A204.1 (cell line): ENCODE results near the gene CDRT4.
"Not testable (repeated sequence)": the region's sequence is repeated elsewhere in the genome, so short reads cannot be mapped to it uniquely, and the experiment has no call there.

Experiments
- FAIRE-seq: peaks from 2 replicates; lab custom pipeline; 2012; peaks lifted over from hg19 to GRCh38; lab: Jason Lieb, UNC

CDRT4 gene

DNA sequence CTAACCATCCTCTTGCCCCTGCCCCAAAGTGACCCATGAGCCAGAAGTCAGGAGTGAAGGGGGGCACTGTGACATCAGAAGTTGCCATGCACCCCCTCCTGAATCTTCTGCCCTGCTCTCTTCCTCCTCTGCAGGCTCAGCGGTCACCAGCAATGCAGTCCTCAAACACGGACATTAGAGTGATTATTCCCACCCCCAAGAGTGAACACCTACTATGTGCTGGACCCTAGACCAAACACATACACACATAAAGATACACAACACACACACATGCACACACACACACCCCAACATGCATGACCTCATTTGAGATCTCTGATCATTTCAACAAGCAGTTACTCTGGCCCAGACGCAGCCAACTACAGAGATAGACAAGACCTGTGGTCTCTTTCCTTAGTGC, at the start of gene CDRT4:
Gene CDRT4, minus strand, starts transcription at position 30 of the 400 bp plus-strand sequence. CDS start 27,383 bp downstream, outside the sequence.
- no peak for FAIRE-seq

DNA sequence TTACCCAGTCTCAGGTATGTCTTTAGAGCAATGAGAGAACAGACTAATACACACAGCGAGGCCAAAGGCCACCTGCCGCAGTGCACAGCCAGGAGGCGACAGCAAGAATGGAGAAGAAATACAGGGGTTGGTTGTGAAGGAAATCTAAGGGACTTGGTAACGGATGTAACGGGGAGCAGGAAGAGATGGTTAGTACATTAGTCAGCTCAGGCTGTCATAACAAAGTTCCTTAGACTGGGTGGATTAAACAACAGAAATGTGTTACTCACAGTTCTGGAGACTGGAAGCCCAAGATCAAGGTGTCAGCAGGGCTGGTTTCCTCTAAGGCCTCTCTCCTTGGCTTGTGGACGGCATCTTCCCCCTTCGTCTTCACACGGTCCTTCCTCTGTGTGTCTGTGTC, 48.7 kb upstream of the CDRT4 start:
- FAIRE-seq = no peak

DNA sequence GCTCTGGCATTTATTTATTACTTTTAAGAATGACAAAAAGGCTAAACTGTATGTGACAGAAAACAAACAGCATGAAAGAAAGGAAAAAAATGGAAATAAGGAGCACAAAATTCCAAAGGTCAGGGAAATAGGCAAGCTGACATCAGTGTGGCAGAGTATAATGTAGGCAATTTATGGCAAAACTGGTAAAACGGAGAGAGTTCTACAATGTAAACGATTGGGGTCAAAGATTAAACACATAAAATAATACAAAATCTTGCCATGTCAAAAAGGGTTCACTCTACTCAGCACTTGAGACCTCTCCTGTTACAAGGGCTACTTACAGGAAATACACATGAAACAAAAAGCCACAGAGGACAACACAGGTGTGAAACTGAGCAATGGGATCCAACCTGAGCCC, 47.0 kb upstream of the CDRT4 start:
- no peak for FAIRE-seq

DNA sequence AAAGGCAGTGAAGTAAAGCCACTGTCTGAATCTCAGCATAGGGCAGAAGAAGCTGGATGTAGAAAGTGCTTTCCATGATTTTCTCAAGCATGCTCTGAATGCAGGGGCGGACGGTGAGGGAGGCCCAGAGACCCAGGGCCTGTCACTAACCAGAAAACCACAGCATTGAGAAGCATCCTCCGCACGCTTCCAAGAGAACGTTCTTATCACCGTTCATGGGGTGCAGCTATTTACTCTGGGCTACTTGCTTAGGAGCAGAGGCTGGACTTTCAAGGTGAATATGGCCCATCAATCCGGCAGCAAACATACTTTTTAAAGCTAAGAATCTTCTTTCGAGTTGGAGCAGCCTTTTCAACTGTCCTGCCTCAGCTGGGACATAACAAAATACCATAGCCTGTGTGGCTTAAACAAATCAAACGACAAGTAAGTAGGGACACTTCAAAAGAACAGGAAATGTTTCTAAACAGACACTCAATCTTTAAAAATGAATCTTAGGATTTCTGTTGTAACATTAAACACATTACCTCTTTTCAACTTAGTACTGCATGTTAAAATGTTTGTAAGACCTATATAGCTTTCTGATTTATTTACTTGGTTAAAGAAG, 46.5 kb upstream of the CDRT4 start:
- no peak for FAIRE-seq

DNA sequence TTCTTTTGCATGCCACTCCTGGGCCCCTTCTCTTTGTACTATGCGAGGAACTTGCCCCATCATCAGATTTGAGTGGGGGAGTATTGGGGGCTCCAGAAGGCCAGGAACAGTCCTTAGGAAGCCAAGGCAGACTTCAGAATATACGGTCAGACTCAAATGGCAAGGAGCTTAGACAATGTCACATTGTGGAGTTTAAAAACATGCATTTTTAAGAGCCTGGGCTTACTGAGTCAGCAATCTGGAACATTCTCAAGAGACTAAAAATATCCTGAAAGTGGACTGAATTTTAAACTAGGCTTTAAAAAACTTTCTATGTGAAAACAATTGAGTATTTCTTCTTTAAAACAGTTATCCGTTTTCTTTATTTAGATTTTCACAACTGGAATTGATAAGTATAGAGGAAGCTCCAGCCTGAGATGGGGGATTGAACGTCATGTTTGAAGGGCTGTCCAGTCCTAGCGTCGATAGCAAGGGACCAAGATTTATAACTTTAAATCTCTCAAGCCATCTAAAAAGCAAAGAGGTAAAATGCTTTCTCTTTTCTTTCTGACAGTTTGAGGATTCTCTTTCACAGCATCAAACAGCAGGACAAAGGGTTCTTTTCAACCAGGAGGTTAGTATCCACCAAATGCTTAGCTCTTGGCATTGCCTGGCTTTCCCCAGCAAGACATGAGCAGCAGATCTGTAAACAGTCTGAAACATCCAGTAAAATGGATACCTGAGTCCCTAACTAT, 45.8 kb upstream of the CDRT4 start:
- FAIRE-seq = no peak

DNA sequence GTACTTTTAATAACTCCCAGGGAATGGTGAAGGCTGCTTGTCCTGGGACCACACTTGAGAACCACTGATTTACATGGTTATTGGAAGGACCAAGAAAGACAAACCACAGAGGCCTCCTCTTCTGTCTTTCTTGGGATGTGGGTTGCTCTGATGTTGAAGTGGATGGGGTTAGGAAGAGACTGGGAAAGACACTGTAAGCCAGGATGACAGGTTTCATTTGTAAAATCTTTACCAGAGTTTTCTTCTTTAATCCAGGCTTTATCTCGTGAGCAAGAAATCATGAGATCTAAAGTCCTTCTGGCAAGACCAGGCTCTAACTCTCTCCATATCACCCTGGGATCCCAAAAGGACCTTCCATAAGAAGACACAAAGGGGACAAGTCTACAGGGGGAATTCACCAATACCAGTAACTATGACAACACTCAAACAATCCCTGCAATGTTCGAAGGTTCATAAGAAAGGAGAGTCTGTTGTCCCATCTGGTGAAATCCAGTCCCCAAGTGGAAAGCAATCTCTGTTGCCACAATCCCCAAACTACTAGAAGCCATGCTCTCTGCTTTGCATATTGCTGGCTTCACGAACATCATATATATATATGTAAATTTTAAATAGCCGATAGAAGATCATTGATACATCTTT, 44.8 kb upstream of the CDRT4 start:
- FAIRE-seq = no peak

DNA sequence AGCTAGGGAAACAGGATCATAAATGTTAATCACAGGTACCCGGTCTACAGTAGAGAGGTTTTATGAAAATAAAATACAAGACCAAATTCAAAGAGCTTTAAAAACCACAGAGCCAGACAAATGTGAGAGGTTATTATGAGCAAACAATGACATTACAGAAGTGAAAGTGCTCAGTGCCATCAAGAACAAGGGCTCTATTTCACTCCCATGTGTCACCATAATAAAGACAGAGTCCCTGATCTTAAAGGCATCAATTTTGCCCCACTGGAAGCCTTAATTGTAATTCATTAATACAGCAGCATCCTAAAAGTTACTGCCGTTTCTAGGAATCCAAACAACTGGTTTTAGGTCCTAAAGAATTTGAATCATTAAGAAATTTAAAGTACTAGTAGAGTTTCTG, 43.7 kb upstream of the CDRT4 start:
- FAIRE-seq = no peak

DNA sequence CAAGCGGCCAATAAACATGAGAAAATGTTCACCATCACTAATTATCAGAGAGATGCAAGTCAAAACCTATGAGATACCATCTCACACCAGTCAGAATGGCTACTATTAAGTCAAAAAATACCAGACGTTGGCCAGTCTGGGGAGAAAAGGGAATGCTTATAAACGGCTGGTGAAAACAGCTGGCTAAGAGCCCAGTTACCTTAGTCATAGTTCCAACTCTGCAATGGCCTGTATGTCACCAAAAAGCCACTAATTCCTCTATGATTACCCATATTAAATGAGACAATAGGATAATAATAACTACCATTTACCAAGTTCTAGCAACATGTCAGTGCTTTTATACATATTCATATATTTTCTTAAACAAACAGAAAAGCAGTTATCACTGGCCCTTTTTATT, 42.9 kb upstream of the CDRT4 start:
- no peak for FAIRE-seq

DNA sequence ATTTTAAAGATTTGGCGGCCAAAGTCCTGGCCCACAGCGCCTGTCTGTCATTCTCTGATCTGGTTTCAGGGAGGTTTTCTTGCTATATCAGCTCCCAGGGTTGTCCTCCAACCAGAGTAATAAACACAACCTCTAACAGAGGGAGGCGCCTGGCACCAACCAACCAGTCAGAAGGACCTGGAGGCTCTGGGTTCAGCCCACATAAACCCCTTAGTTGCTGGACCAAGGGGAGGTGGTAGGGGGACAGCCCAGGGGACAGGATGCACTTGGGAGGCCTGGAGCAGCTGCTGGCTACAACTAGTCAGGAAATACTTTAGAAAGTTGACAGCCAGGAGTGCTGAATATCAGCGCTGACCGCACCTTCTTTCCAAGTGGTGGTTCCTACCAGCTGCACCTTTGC, 41.7 kb upstream of the CDRT4 start:
- FAIRE-seq = no peak

DNA sequence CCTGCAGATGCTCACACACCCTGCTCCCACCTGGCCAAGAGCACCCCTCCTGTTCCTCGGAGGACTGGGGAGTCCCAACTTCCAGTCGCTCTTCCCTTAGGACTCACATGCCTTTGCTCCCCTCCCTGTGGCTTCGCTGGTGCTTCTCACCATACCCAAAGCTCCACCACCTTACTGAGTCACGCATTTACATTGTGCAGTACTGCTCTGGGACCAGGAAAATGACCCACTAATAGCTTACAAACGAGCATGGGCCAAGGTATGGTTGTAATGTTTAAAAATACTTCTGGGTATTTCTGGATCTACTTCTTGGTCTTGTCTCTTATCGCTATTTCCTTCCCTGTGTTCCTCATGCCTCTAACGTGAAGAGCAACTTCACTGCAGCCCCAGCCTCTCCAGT, 41.0 kb upstream of the CDRT4 start:
- no peak for FAIRE-seq

DNA sequence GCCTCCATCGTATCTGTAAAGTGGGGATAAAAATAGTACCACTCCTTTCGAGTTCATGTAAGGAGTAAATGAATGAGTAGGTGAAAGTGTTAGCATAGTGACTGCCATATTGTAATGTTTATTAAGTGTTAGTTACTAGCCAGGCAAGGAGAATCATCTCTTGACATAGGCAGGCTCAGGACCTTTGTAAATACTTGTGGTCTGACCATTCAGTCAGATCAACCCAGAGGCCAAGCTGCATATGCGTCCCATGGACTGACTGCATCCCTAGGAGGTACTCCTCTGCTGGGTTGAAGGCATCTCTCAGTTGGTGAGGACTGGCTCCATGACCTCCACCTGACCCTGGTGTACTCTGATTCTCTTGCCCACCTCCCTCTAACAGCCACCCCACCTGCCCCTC, 40.5 kb upstream of the CDRT4 start:
- FAIRE-seq = no peak

DNA sequence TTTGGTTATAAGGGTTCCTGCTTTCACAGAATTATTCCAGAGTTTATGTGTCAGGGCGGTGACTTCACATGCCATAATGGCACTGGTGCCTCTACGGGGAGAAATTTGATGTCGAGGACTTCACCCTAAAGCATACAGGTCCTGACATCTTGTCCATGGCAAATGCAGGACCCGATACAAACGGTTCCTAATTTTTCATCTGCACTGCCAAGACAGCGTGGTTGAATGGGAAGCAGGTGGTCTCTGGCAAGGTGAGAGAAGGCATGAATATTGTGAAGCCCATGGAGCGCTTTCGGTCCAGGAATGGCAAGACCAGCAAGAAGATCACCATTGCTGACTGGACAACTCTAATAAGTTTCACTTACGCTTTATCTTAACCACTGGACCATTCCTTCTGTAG, 39.6 kb upstream of the CDRT4 start:
- FAIRE-seq = no peak

DNA sequence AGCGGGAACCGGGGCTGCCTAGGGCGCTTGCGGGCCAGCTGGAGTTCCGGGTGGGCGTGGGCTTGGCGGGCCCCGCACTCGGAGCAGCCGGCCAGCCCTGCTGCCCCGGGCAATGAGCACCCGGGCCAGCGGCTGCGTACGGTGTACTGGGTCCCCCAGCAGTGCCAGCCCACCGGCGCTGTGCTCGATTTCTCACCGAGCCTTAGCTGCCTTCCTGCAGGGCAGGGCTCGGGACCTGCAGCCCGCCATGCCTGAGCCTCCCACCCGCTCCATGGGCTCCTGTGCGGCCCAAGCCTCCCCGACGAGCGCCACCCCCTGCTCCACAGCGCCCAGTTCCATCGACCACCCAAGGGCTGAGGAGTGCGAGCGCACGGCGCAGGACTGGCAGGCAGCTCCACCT, 38.3 kb upstream of the CDRT4 start:
- FAIRE-seq = not testable (repeated sequence)

DNA sequence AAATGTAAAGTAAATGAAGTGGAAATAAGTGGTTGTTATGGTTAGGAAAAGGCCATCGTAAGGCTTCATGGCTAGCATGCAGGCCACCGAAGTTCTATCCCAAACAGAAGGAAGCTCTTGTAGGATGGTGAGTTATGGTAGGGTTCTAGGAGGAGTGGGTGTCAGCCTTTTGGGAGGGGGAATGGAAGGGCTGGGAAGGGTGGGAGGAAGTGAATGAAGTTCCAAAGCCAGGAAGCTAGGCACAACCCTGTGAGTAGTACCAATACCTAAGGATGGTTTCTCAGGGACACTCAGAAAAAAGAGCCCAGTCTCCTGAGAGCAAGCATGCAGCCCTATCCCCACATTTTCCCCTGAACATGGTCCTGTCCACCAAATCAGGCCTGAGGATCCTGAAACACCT, 36.3 kb upstream of the CDRT4 start:
- FAIRE-seq = no peak

DNA sequence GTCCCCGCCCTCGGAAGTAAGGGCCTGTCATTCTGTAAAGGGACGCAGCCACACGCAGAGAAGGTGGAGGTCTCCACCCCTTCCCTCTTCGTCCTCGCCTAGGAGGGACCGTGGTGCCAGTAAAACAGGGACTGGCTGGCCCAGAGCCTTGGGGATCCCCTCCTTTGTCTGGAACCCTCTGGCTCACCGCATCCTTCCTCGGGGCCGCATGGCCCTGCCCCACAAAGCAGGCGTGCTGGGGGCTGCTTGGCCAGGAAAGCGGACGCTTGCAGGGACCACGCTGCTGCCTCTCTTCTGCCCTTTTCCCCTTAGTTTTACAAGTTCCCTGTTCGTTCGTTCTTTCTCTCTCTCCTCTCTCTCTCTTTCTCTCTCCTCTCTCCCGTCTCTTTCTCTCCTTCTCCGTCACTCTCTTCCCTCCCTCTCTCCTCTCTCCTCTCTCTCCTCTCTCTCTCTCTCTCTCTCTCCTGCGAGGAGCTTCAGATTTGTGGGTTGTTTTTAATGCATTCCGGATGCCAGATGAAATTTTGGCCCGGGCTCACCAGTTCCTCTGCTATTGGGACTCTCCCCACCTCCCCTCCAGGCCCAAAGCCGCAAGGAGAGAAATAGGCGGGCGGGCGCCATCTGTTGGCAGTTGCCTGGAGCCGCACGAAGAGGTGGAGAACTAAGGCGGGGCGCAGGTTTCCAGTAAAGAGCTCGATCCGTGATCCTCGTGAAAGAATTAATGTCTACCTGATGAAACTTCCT, 35.1 kb upstream of the CDRT4 start:
- no peak for FAIRE-seq

DNA sequence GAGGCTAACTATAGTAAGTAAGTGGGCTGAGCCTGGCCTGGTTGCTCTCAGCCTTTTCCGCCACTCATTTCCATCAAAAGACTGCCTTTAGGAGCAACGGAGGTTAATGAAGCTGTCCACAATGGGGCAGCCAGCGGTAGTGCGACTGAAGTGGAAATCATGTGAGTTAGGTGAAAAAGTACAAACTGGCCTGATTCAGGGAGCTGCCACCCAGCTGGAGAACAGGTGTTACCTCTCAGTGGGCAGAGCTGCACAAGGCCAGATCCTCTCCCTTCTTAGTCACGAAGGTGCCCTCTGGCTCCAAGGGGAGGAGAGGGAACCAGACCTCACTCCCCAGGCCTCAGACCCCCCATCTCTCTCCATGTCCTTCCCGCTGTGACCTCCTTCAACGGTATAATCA, 34.4 kb upstream of the CDRT4 start:
- no peak for FAIRE-seq

DNA sequence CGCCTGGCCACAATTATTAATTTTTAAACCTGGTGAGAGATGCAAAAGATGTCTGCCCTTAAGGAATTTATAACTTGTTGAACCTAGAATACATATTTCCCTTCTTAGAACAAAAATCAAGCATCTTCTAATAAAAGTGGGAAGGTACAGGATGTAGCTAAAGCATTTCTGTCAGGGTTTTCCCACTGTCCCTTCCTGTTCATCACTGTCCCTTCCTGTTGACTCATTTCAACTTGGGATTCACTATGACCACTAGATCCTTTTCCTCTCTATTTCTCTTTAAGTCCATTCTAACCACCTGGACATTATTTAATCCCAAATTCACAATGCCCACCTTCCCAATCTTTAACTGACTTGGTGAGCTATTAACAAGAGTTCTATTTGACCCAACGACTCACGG, 33.9 kb upstream of the CDRT4 start:
- no peak for FAIRE-seq

DNA sequence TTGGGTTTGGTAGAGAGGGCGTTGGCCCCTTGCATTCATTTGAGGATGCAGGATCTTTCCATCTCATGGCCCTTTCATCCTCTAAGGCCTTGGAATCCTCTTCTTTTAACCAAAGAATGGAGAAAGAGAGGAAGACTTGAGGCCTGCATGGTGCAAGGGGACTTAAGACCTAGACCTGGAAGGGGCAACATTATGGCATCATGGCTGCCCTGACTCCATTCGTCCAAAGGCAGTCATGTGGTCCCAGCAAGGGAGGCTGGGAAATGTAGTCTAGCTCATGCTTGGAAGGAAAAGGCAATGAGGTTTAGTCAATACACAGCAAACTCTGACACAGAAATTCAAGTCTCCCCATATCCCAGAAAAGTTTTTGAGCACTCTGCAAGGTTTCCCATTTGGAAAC, 30.7 kb upstream of the CDRT4 start:
- no peak for FAIRE-seq

DNA sequence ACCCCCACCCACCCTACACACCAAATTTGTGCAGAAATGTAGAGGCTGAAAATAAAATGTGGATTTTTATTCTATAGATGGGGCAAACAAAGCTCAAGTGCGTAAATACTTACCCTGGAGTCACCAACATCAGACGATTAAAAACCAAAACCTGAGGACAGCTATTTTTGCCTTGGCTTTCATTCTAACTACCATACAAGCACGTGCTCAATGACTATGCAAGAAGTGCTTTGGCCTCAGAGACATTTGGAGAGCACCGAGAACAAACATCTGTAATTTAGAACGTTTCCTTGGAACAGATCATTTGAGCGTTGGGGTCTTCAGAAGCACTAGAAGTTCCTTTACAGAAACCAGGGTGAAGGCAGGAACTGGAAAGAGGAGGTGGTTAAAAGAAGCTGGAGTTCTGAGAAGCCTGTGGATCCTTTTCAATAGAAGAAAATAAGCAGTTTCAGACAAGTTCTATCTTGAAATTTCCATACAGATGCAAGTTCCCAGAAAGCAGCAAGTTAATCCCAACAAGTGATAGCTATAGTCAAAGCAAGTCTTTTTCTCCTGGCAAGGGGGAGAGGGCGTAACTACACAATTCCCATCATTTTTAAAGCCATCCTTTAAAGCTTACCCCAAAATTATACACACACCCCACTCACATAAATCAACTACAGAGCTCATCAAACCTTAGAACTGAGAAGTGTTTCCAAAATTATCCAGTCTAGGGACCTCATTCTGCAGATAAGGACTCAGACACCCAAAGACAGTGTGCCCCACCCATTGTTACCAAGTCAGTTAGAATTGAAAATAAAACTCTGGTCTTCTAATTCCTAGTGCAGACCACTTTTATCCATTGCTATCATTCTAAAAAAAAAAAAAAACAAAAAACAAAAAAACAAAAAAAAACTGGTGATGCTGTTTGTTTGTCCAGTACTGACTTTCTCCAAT, 29.6 kb upstream of the CDRT4 start:
- FAIRE-seq = no peak

DNA sequence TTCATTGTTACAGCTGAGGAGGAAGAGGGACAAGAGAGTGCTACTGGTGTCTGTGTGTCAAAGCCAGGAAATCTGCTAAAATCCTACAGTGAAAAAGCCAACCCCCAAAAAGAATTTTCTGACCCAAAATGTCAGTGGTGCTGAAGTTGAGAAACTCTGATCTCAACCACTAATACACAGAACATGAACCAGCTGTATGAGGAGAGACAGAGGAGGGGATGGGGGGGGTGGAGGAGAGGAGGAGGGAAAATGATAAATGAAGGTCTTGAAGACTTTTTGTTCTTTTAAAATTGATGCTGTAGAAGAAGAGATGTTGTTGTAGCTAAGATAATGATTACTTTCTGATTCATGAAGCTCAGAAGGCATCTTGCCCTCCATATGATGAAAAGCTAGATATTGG, 27.4 kb upstream of the CDRT4 start:
- FAIRE-seq = no peak

DNA sequence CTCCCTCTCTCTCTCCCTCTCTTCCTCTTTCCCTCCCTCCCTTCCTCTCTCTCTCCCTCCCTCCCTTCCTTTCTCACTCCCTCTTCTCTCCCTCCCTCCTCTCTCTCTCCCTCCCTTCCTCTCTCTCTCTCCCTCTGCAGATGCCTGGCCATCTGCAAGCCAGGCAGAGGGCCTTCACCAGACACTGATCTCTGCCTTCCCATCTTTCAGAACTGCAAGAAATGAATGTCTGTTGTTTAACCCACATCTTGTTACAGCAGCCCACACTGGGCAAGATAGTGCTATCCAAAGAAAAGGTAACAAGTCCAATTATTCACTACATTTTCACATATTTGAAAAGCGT, 26.2 kb upstream of the CDRT4 start:
- no peak for FAIRE-seq
